Lung (tissue), 12 donors: Measurements from ENCODE around the gene TADA2A. TPM values are rescaled to one million over a fixed set of nuclear protein-coding genes. Genes with fewer than 3 reads are reported as not detected.

Source experiments
- ATAC-seq: fragments of 200-7000 bp; cut with Tn5 transposase; one replicate; pipeline ENCODE4 v1.9.1; 2020; ENCODE audit warnings: moderate number of reproducible peaks; ENCODE audit not compliant: insufficient read depth, low FRiP score
- DNase-seq, 3 donors: peaks; one replicate each; pipeline ENCODE4 v3.0.0-alpha.2; 2013 to 2017
- H3K27ac ChIP-seq, 2 donors: one replicate each; pipeline ENCODE4 v1.5.1; 2013; ENCODE audit warnings: mild to moderate bottlenecking in 2 of 2, moderate library complexity in 2 of 2, control low read depth in 1 of 2, inconsistent platforms in 1 of 2, low read depth in 1 of 2, low read length in 1 of 2
- H3K27me3 ChIP-seq, 3 donors: one replicate each; pipeline ENCODE4 v1.5.1; 2013; ENCODE audit warnings: low read length in 2 of 3; ENCODE audit not compliant: control insufficient read depth in 3 of 3, insufficient read depth in 3 of 3
- H3K36me3 ChIP-seq, 4 donors: one replicate each; pipeline ENCODE4 v1.5.1; 2013; ENCODE audit warnings: low read length in 4 of 4, mild to moderate bottlenecking in 1 of 4, moderate library complexity in 1 of 4; ENCODE audit not compliant: control insufficient read depth in 4 of 4, insufficient read depth in 4 of 4
- H3K4me1 ChIP-seq, 5 donors: one replicate each; pipeline ENCODE4 v1.5.1; 2013; ENCODE audit warnings: low read length in 5 of 5, mild to moderate bottlenecking in 2 of 5, moderate library complexity in 1 of 5; ENCODE audit not compliant: control insufficient read depth in 5 of 5, insufficient read depth in 5 of 5
- H3K4me3 ChIP-seq: one replicate; pipeline ENCODE4 v1.5.1; 2013; ENCODE audit warnings: mild to moderate bottlenecking, control low read depth, moderate library complexity
- H3K9ac ChIP-seq, 2 donors: one replicate each; pipeline ENCODE4 v1.5.1; 2013; ENCODE audit warnings: low read length in 2 of 2, control low read depth in 1 of 2; ENCODE audit not compliant: insufficient read depth in 1 of 2
- H3K9me3 ChIP-seq, 4 donors: one replicate each; pipeline ENCODE4 v1.5.1; 2013; ENCODE audit warnings: low read length in 3 of 4, mild to moderate bottlenecking in 1 of 4, moderate library complexity in 1 of 4; ENCODE audit not compliant: control insufficient read depth in 4 of 4, insufficient read depth in 3 of 4
- WGBS, 2 donors: extraction: QIAGEN DNeasy Blood & Tissue Kit; methylation state at CpG; one replicate each; pipeline ENCODE4 v1.1.7; 2013; 5-methylcytosine and 5-hydroxymethylcytosine counted together
- polyA plus RNA-seq, 2 donors: library from polyadenylated mRNA; stranded (reverse); fragments of 200-250 nt; gene quantifications; one replicate each; pipeline ENCODE4 v1.2.1, GENCODE V29; 2013
- total RNA-seq, 2 donors: library from RNA; depleted of rRNA in 1 of 2; stranded (reverse); fragments of >200 nt in 1 of 2; gene quantifications; one replicate each; pipeline ENCODE4 v1.2.1, GENCODE V29; 2014 to 2021
- TF ChIP-seq, protein P1 (sequence below): IDR thresholded peaks from 2 replicates; pipeline ENCODE4 v1.5.1; 2012; ENCODE audit warnings: mild to moderate bottlenecking; ENCODE audit errors: control extremely low read depth, extremely low read depth
- donor health status: control.
- donor health status: control.
- donor health status: Bipolar disorder and iron deficiency.
- donor health status: healthy.
- donor health status: DM: yes; HTN: yes; CAD: no.

TADA2A gene
- total and polyA plus RNA-seq, 4 donors, result 7.4 to 28.6 (median 16.9) TPM

GRCh38 chr17:37512442-37513068 is 105.9 kb downstream of the TADA2A start:
- WGBS, 2 donors, result 87 to 91% methylated on average over 24 of the region's 24 CpGs
- Histone ChIP-seq H3K9me3 (no peaks in the 10 kb centered on the region), H3K36me3 (peaks cover 3 to 22% (median 9%) of the 10 kb centered on the region in 4 donors), H3K27me3 (no peaks in the 10 kb centered on the region), H3K27ac (no peak overlapping the region), H3K4me1 (peaks cover 0 to 3% (median 0%) of the 10 kb centered on the region in 5 donors), H3K9ac (no peak overlapping the region), H3K4me3 (no peak overlapping the region)
- no peak for DNase-seq
- ATAC-seq, result no peak
- TF ChIP-seq, protein P1, sequence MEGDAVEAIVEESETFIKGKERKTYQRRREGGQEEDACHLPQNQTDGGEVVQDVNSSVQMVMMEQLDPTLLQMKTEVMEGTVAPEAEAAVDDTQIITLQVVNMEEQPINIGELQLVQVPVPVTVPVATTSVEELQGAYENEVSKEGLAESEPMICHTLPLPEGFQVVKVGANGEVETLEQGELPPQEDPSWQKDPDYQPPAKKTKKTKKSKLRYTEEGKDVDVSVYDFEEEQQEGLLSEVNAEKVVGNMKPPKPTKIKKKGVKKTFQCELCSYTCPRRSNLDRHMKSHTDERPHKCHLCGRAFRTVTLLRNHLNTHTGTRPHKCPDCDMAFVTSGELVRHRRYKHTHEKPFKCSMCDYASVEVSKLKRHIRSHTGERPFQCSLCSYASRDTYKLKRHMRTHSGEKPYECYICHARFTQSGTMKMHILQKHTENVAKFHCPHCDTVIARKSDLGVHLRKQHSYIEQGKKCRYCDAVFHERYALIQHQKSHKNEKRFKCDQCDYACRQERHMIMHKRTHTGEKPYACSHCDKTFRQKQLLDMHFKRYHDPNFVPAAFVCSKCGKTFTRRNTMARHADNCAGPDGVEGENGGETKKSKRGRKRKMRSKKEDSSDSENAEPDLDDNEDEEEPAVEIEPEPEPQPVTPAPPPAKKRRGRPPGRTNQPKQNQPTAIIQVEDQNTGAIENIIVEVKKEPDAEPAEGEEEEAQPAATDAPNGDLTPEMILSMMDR, result no peak

DNA sequence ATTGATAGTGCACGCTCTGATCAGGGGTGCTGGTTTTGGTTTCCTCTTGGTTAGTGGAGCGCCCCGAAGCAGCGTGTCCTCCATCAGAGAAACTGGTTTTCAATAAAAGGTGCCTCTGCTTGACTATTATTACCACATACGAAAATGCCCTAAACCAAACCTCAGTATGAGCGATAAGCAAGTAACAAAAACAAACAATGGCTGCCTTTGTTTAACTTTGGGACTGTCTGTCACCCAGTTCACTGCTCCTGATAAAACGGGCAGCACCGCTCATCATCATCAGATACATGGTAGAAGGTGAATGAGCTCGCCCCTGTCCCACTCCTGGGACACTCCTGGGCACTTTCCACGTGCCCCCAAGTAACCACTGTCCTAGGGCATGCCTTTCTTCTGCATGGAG is 107.0 kb downstream of the TADA2A start:
- no peaks in the 10 kb centered on the region for H3K9me3 ChIP-seq
- H3K36me3 ChIP-seq, result peaks cover 7 to 32% (median 16%) of the 10 kb centered on the region in 4 donors
- 91 to 95% methylated on average over 10 of the region's 10 CpGs for WGBS, 2 donors
- TF ChIP-seq, protein P1, result no peak
- H3K4me3 ChIP-seq, result no peak overlapping the region
- no peak overlapping the region for H3K27ac ChIP-seq
- DNase-seq, result no peak
- no peaks in the 10 kb centered on the region for H3K27me3 ChIP-seq
- H3K9ac ChIP-seq, result no peak overlapping the region
- ATAC-seq, result no peak
- peaks cover 0 to 3% (median 0%) of the 10 kb centered on the region in 5 donors for H3K4me1 ChIP-seq

- 86 to 90% methylated on average over 6 of the region's 6 CpGs for WGBS, 2 donors
- peak in 1 of 3 donors; percentile 18 for DNase-seq
- Histone ChIP-seq H3K9ac (no peak overlapping the region), H3K4me3 (no peak overlapping the region), H3K27me3 (no peaks in the 10 kb centered on the region), H3K4me1 (peaks cover 0 to 3% (median 0%) of the 10 kb centered on the region in 5 donors), H3K36me3 (peaks cover 7 to 43% (median 31%) of the 10 kb centered on the region in 4 donors), H3K9me3 (no peaks in the 10 kb centered on the region), H3K27ac (no peak overlapping the region)
- TF ChIP-seq, protein P1, result no peak
- ATAC-seq, result no peak
These were observed 109.5 kb downstream of the TADA2A start for GRCh38 chr17:37516127-37516571.

DNA sequence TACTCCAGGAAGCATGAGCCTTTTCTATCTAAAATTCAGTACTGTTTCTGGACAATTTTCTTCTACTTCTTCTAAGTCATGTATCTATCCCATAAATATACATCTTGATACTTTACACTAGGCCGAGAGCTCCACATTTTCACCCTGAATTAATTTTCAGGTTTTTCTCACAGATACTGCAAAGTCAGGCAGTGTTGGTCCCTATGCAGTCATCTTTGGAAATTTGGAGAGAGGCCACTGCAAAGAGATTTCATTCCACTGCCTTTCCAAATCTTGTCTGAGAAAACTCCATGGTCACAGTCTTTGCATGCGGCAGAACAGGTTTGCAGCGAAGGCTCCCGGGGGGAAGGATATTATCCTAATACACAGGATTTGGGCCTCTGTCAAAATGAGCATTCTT is 111.2 kb downstream of the TADA2A start:
- Histone ChIP-seq H3K9ac (no peak overlapping the region), H3K9me3 (no peaks in the 10 kb centered on the region), H3K36me3 (peaks cover 7 to 40% (median 30%) of the 10 kb centered on the region in 4 donors), H3K4me1 (peaks cover 0 to 3% (median 0%) of the 10 kb centered on the region in 5 donors), H3K27me3 (no peaks in the 10 kb centered on the region), H3K27ac (no peak overlapping the region), H3K4me3 (no peak overlapping the region)
- ATAC-seq (no peak), DNase-seq (no peak)
- WGBS, 2 donors, result 95 to 97% methylated on average over 4 of the region's 4 CpGs
- TF ChIP-seq, protein P1, result no peak
